Stomach (tissue), 4 donors: Measurements from ENCODE around the gene GCAT.

Source experiments
- CTCF ChIP-seq, 7 experiments: fragments of 450-650 bp in 4 of 7; fragments of 200-600 bp in 3 of 7; sonication (generic) in 3 of 7; IDR thresholded peaks; one replicate each; pipeline ENCODE4 v1.5.1; 2016 to 2019; ENCODE audit warnings: antibody characterized with exemption in 7 of 7, control low read depth in 2 of 7, mild to moderate bottlenecking in 1 of 7
- POLR2A ChIP-seq, 4 donors: fragments of 450-650 bp; IDR thresholded peaks; one replicate each; pipeline ENCODE4 v1.6.1; 2016; ENCODE audit warnings: antibody characterized with exemption in 4 of 4, control low read depth in 2 of 4, mild to moderate bottlenecking in 1 of 4, moderate library complexity in 1 of 4

- TF ChIP-seq CTCF (IDR thresholded peaks at IDR 0.05) = no peak
- TF ChIP-seq POLR2A (IDR thresholded peaks at IDR 0.05) = no peak
These were observed 5.2 kb upstream of the GCAT start for GRCh38 chr22:37802310-37803194.
